ENCODE results near the gene CDC42. TPM values are rescaled to one million over a fixed set of nuclear protein-coding genes. Genes with fewer than 3 reads are reported as not detected.

CDC42 gene
- total RNA-seq, 1 donor = 791 TPM

DNA sequence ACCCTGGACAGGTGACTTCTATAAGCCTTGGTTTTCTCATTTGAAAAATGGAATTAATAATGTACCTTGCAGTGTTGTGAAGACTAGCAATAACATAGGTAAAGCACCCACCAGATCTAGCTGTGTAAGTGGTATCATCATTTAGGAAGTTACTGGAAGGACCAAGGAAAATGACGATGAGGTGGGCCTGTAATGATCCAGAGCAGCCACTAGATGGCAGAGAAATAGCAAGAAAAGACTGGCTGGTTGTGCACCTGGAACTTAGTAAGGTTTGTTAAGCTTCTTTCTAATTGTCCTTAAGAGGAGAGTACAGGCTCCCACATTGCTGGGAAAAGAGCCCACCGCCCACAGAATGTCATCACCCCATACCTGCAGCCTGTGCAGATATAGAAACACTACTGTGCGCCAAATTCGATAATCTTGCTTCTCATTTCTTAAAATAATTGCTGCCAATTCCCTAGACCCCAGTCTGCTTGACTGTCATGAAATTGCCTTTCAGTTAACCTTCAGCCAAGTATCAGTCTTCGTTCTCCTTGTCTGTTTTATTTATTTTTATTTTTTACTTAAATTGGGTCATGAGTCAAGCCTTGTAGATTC lies 53.2 kb downstream of the CDC42 start:
- no peak overlapping the region for H3K4me3 ChIP-seq (ENCODE audit: low read length)
- H3K9me3 ChIP-seq (ENCODE audit: low read depth, low read length) = no peaks in the 10 kb centered on the region
- H3K27me3 ChIP-seq (ENCODE audit: insufficient read depth, low read length) = no peaks in the 10 kb centered on the region
- H3K4me1 ChIP-seq (ENCODE audit: insufficient read depth, low read length) = peaks cover 38% of the 10 kb centered on the region

DNA sequence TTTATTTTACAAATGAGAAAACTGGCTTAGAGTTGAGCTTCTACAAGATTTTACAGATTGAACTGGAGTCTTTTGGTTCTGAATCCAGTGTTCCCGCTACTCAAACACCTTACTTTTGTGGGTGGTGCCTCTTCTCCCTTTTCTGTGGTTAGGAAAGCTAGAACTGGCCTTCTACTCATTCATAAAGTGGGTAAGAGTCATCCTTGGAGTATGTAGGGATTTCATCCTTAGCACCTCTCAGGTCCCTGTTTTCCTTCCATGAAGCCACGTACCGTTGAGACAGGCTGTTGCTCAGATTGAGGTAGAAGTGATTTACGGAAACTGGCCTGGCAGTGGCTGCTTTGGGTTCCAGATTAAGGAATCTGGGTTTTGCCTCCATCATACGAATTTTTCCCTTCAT lies 54.6 kb downstream of the CDC42 start:
- Histone ChIP-seq H3K9me3 (ENCODE audit: low read depth, low read length) (no peaks in the 10 kb centered on the region), H3K4me1 (ENCODE audit: insufficient read depth, low read length) (peaks cover 30% of the 10 kb centered on the region), H3K4me3 (ENCODE audit: low read length) (no peak overlapping the region), H3K27me3 (ENCODE audit: insufficient read depth, low read length) (no peaks in the 10 kb centered on the region)

DNA sequence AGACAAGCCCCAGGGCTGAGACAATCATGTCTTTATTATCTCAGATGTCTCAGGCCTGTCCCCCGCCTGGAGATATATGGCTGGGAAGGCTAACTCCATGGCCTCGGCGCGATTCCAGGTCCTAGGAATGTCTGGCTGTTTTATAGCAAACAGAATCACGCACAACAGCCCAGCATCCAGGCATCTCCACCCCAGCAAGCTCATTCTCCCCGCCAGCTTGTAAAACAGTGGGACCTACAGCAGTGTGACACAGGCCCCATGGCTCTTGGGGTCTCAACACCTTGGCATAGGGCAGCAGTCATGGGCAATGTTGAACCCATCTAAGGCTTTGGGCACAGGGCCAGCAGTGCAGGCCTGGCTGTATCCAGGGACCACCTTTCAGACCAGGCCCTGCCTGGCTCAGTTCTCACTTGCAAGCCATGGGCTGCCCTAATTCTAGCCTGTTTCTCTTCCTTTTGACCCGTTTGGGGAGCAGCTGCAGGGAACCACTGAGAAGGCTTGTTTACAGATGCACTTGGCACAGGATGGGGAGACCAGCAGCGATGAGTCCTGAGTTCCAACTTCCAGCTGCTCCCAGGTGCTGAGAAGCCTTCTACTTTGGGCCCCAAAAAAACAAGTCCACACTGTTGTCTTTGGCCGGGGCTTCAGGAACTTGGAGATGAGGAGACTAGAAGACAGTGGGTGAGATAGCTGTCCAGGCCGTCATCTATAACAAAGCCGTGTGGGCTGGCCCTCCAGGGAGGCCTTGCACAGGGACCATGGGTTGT lies 56.0 kb downstream of the CDC42 start:
- no peaks in the 10 kb centered on the region for H3K9me3 ChIP-seq (ENCODE audit: low read depth, low read length)
- peaks cover 24% of the 10 kb centered on the region for H3K4me1 ChIP-seq (ENCODE audit: insufficient read depth, low read length)
- no peaks in the 10 kb centered on the region for H3K27me3 ChIP-seq (ENCODE audit: insufficient read depth, low read length)
- no peak overlapping the region for H3K4me3 ChIP-seq (ENCODE audit: low read length)

DNA sequence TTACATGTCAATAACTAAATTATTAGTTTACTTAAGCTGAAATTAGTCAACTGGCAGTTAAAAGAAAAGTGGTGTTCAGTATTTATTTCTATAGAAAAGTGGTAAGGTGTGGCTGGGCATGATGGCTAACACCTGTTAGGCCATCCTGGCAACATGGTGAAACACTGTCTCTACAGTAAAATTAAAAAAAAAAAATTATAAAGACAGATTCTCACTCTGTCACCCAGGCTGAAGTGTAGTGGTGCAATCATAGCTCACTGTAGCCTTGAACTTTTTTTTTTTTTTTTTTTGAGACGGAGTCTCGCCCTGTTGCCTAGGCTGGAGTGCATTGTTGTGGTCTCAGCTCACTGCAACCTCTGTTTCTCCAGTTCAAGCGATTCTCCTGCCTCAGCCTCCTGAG lies 57.5 kb downstream of the CDC42 start:
- Histone ChIP-seq H3K4me3 (ENCODE audit: low read length) (no peak overlapping the region), H3K27me3 (ENCODE audit: insufficient read depth, low read length) (no peaks in the 10 kb centered on the region), H3K9me3 (ENCODE audit: low read depth, low read length) (no peaks in the 10 kb centered on the region), H3K4me1 (ENCODE audit: insufficient read depth, low read length) (peaks cover 16% of the 10 kb centered on the region)

DNA sequence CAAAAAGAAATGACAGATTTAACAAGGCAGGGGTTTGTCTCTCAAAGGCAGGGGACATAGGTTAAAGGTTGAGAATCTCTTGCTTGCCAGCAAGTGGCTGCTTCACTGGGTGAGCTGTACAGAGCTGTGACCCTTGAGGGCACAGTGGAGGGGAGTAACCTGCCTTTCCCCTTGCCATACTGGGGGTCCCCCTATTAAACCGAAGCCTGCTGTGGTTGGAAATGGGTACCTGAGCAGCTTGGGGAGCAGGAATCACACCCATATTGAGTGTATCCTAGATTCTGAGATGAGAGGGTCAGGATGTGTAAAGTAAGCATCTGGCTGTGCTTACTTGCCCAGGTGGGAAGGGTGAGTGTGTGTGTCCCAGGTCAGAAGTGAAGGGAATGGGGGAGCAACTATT lies 58.6 kb downstream of the CDC42 start:
- Histone ChIP-seq H3K4me3 (ENCODE audit: low read length) (no peak overlapping the region), H3K9me3 (ENCODE audit: low read depth, low read length) (no peaks in the 10 kb centered on the region), H3K4me1 (ENCODE audit: insufficient read depth, low read length) (peaks cover 7% of the 10 kb centered on the region), H3K27me3 (ENCODE audit: insufficient read depth, low read length) (no peaks in the 10 kb centered on the region)

DNA sequence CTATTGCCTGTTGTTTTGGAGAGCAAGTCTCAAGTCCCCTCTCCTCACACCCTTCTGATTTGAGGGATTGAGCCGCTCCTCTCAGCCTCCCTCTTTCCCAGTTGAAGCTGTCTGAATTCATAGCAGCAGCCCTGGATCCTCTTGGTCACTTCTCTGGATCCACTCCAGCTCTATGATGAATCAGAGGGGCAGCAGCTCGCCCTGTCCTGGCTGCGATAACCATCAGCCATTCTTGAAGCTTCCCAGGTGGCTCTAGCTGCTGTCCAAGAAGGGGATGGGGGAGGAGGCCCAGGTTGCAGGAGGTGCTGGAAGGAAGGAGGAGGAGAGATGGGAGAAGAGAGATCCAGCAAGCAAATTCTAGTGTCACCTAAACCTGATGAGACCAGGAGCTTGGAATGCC lies 59.1 kb downstream of the CDC42 start:
- Histone ChIP-seq H3K4me1 (ENCODE audit: insufficient read depth, low read length) (peaks cover 2% of the 10 kb centered on the region), H3K4me3 (ENCODE audit: low read length) (no peak overlapping the region), H3K27me3 (ENCODE audit: insufficient read depth, low read length) (no peaks in the 10 kb centered on the region), H3K9me3 (ENCODE audit: low read depth, low read length) (no peaks in the 10 kb centered on the region)

DNA sequence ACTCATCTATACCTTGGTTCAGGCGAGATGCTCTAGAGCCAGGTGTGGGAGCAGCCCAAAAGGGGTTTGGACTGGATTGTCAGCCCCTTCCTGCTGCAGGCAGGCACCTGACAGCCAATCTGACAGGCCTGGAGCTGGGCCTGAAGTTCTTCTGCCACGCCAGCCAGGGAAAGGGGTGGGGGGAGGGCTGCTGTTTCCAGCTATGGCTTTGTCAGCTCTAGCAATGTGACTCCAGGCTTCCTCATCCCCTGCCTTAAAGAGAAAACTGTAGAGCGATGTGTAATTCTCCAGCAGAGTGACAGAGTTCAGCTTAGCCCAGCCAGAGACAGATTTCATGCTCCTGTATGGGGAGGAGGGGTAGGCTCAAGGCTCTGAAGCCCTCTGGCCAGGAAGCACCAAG lies 60.0 kb downstream of the CDC42 start:
- no peaks in the 10 kb centered on the region for H3K9me3 ChIP-seq (ENCODE audit: low read depth, low read length)
- no peaks in the 10 kb centered on the region for H3K4me1 ChIP-seq (ENCODE audit: insufficient read depth, low read length)
- no peaks in the 10 kb centered on the region for H3K27me3 ChIP-seq (ENCODE audit: insufficient read depth, low read length)
- H3K4me3 ChIP-seq (ENCODE audit: low read length) = no peak overlapping the region

DNA sequence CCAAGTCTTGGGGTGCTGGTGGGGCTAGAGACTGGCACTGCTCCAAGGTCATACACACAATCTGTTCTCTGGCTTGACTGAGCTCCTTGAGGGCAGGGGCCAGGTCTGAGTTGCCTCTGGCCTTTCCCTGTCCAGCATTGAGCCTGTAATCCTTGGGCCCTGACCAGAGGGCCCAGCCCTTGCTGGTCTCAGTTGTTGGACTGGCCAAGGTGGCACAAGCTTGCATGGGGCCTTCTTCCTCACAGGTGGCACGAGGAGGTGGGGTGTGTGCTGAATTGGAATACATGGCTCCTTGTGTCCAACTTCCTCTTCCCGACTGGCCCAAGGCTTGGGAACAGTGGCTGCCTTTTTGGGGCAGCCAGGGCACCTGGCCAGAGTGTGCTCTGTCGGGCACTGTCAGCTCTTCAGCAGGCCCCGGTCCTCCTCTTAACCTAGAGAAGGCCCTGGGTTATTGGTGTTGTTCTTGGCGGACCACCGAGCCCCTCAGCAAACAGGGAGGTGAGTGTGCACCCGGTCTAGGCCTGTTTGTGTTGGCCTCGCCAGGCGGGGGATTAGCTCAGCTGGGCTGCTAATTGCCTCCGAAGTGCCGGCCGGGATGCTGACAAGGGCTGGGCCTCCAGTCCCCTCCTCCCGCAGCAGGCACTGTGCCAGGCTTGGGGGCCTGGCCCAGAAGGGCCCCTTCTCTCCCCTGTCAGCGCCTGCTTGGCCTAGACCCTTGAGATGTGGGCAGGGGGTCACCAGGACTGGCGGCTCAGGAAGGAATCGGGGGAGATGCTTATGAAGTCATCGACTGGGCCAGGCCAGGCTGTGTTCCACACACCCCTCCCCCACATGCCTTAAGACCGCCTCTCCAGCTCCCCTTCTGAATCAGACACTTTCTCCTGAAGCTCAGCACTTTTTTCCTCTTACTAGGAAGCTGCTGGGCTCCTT lies 61.8 kb downstream of the CDC42 start:
- no peaks in the 10 kb centered on the region for H3K4me1 ChIP-seq (ENCODE audit: insufficient read depth, low read length)
- H3K4me3 ChIP-seq (ENCODE audit: low read length) = no peak overlapping the region
- no peaks in the 10 kb centered on the region for H3K9me3 ChIP-seq (ENCODE audit: low read depth, low read length)
- no peaks in the 10 kb centered on the region for H3K27me3 ChIP-seq (ENCODE audit: insufficient read depth, low read length)

DNA sequence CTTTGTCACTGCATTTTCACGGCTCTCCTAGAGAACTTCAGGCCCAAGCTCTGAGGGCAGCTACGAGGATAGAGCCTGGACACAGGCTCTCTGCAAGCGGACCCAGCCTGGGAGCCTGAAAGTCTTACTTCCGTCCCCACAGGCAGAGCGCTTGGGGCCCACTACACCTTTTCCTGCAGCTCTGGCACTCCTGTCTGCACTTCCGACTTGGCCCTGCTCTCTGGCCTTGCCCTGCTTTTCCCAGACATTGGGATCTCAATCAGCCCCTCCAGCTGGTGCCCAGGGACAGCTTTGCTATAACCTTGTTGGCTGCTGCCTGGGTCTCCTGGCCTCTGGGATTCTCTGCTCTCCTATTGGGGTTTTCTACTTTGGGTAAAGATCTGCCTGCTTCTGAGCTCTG lies 62.8 kb downstream of the CDC42 start:
- H3K4me3 ChIP-seq (ENCODE audit: low read length) = no peak overlapping the region
- H3K4me1 ChIP-seq (ENCODE audit: insufficient read depth, low read length) = no peaks in the 10 kb centered on the region
- H3K9me3 ChIP-seq (ENCODE audit: low read depth, low read length) = no peaks in the 10 kb centered on the region
- H3K27me3 ChIP-seq (ENCODE audit: insufficient read depth, low read length) = no peaks in the 10 kb centered on the region

DNA sequence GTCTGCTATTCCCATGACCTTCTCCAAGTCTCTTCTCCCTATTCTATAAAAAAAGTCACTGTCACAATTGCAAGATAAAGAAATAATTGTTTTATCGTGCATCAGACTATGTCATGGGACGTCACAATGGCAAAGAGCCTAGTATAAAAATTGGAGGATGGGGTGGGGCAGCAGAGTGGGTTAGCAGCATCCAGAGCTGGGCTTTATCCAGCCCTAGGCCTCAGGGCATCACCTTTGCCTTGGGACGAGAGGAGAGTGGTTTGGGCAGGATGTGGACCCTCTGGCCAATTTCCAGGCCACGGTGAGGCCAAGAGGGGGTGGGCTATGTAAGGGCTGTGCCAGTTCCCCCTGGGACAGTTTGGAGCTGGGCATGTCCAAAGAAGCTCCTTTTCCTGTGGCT lies 64.7 kb downstream of the CDC42 start:
- no peaks in the 10 kb centered on the region for H3K27me3 ChIP-seq (ENCODE audit: insufficient read depth, low read length)
- no peaks in the 10 kb centered on the region for H3K9me3 ChIP-seq (ENCODE audit: low read depth, low read length)
- H3K4me3 ChIP-seq (ENCODE audit: low read length) = no peak overlapping the region
- no peaks in the 10 kb centered on the region for H3K4me1 ChIP-seq (ENCODE audit: insufficient read depth, low read length)

DNA sequence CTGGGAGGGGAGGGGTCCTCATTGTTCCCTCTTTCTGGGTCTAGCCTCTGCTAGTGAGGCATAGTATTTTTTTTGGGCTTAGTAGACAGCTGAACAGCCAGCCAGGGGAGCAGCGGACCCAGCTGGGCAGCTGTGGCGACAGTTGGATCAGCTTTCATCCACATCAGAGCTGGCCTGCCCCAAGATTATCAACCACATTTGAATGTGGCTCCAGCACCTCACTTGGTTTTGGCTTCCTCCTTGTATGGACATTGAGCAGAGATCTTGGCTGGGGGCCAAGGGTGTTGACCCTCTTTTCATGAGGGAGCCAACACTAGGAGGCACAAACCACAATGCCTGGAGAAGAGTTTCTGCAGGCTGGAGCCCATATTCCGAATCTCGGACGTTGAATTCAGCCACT lies 65.3 kb downstream of the CDC42 start:
- H3K4me3 ChIP-seq (ENCODE audit: low read length) = no peak overlapping the region
- H3K4me1 ChIP-seq (ENCODE audit: insufficient read depth, low read length) = no peaks in the 10 kb centered on the region
- no peaks in the 10 kb centered on the region for H3K27me3 ChIP-seq (ENCODE audit: insufficient read depth, low read length)
- no peaks in the 10 kb centered on the region for H3K9me3 ChIP-seq (ENCODE audit: low read depth, low read length)

DNA sequence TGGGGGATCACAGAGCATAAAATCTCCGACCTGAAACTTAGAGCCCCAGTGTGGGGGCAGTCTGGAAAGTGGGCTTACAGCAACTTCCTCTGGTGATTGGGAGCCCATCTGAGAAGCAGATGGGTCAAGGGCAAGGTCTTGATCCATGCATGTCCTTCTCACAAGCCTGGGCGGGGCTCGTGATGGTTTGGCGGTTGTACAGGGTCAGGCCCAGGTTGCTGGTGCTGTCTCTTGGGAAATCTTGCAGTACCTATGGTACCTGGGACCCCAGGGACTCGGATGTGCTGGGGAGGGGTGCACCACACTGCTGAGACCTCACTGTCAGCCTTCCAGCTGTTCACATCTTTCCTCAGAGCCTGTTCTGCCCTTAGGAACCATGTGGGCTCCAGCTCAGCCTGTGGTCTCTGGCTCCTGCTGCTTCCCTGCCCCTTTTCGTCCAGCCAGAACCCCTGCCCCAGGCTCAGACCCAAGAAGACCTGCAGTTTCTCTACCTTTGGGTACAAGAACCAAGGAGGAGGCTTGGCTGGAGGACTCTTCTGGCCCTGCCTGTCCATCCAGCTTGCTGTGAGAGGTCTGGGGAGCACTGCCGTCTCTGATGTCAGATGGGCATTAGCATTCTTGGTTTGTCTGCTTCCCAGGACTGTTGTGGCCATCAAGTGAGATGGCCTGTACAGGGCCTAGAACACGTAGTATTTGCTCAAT lies 65.9 kb downstream of the CDC42 start:
- H3K4me1 ChIP-seq (ENCODE audit: insufficient read depth, low read length) = no peaks in the 10 kb centered on the region
- no peak overlapping the region for H3K4me3 ChIP-seq (ENCODE audit: low read length)
- no peaks in the 10 kb centered on the region for H3K27me3 ChIP-seq (ENCODE audit: insufficient read depth, low read length)
- H3K9me3 ChIP-seq (ENCODE audit: low read depth, low read length) = no peaks in the 10 kb centered on the region

DNA sequence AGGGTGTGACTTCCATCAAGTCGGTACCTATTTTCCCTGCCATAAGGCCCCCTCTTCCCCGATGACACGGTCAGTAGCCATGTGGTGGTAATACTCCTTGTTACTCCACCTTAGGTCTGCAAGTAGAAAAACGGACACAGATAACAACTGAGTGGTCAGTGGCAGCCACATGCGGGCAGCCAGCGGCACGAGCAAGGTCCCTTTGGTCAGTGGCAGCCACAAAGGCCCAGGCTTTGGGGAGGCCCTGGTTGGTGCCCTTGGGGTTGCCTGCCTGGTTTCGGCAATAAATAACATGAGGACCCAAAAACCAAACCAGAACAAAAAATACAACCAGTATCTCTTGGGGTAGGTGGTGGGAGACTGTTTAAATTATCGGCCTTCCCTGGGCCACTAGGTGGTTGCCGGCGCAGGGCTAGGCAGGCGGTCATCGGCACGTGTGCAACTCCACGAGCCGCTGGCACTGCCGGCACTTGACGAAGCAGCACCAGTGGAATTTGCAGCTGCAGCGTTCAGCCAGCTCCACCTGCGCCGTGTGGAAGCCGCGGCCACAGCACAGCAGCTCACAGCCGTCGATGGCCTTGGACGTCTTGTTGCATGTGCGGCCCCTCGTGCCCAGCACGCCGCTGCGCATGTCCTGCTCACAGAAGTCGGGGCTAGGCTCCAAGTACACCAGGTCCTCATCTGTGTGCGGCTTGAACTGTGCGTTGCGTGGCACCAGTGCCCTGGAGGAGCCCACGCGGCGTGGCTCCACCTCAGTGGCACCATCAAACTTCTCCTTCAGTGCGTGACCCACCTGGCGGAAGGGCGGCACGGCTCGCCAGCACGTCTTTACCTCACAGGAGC lies 67.3 kb downstream of the CDC42 start:
- H3K9me3 ChIP-seq (ENCODE audit: low read depth, low read length) = no peaks in the 10 kb centered on the region
- H3K4me1 ChIP-seq (ENCODE audit: insufficient read depth, low read length) = no peaks in the 10 kb centered on the region
- no peaks in the 10 kb centered on the region for H3K27me3 ChIP-seq (ENCODE audit: insufficient read depth, low read length)
- H3K4me3 ChIP-seq (ENCODE audit: low read length) = no peak overlapping the region

DNA sequence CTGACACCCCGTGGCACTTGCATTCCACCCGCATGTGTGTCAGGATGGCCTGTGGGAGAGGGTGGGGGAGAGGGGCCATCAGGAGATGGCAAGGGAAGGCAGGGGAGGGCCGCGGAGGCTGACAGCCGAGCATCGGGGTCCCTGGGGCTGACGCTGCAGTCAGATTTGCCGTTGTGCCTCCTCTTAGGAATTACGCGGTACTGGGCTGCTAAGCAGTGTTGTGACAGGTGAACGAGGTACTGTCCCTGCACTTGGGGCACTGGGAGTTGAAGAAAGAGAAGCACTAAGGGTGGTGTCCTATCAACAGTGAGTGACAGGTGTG lies 67.9 kb downstream of the CDC42 start:
- no peak overlapping the region for H3K4me3 ChIP-seq (ENCODE audit: low read length)
- no peaks in the 10 kb centered on the region for H3K27me3 ChIP-seq (ENCODE audit: insufficient read depth, low read length)
- H3K4me1 ChIP-seq (ENCODE audit: insufficient read depth, low read length) = no peaks in the 10 kb centered on the region
- H3K9me3 ChIP-seq (ENCODE audit: low read depth, low read length) = no peaks in the 10 kb centered on the region
